Gastroesophageal sphincter (tissue), 3 donors: Measurements from ENCODE around the gene KCTD1.

Experiments used
- CTCF ChIP-seq, 4 experiments: fragments of 200-600 bp in 2 of 4; fragments of 450-650 bp in 2 of 4; sonication (generic) in 1 of 4; IDR thresholded peaks; one replicate each; pipeline ENCODE4 v1.5.1; 2017 to 2019; ENCODE audit warnings: antibody characterized with exemption in 4 of 4, mild to moderate bottlenecking in 2 of 4, moderate library complexity in 2 of 4
- EP300 ChIP-seq: sonication (generic); formaldehyde crosslinking; IDR thresholded peaks from one replicate; pipeline ENCODE4 v1.6.1; 2017; ENCODE audit warnings: antibody characterized with exemption, mild to moderate bottlenecking
- POLR2AphosphoS5 ChIP-seq: sonication (generic); formaldehyde crosslinking; IDR thresholded peaks from one replicate; pipeline ENCODE4 v1.6.1; 2017; ENCODE audit warnings: antibody characterized with exemption

DNA sequence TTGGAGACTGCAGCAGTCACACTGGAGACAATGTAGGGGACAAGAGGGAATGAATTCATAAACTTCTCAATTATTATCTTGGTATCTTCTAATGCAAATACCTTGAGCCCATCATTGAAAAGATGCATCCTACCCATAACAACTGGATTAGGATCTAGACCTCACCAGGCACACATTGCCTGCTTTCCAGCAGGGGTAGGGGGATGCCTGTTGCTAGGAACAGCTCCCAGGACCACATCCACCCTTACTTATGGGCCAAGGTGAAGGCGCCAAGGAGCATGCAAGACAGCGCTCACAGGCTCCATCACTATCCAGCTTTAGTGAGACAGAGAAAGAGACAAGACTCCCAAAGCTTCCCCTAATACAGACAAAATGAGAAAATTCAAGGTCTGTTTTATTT lies 24.4 kb downstream of the KCTD1 start:
- TF ChIP-seq POLR2AphosphoS5 (no peak), CTCF (IDR thresholded peaks at IDR 0.05) (no peak), EP300 (no peak)
